Heart right ventricle (tissue), 16 donors: ENCODE measurements around the gene IFT88. TPM values are rescaled to one million over a fixed set of nuclear protein-coding genes. Genes with fewer than 3 reads are reported as not detected.
A peak's percentile ranks its signal among the peaks of the same experiment; 100 is the strongest.

Source experiments
- ATAC-seq, 8 donors: fragments of 200-7000 bp; cut with Tn5 transposase; one replicate each; pipeline ENCODE4 v1.9.1; 2020; ENCODE audit warnings: mild to moderate bottlenecking in 8 of 8, moderate library complexity in 8 of 8, moderate number of reproducible peaks in 1 of 8
- DNase-seq, 2 donors: peaks; one replicate each; pipeline ENCODE4 v3.0.0-alpha.2; 2020
- H3K27ac ChIP-seq, 10 donors: fragments of 200-600 bp; sonication (generic) in 2 of 10; one replicate each; pipeline versions ENCODE4 v1.5.0 to v1.8.0; 2020 to 2022; ENCODE audit warnings: mild to moderate bottlenecking in 3 of 10
- H3K27me3 ChIP-seq, 7 donors: fragments of 200-600 bp; one replicate each; pipeline ENCODE4 v1.8.0; 2021 to 2022; ENCODE audit warnings: mild to moderate bottlenecking in 2 of 7
- H3K36me3 ChIP-seq, 9 donors: fragments of 200-600 bp; sonication (generic) in 1 of 9; one replicate each; pipeline versions ENCODE4 v1.5.0 to v1.8.0; 2020 to 2022; ENCODE audit warnings: mild to moderate bottlenecking in 2 of 9
- H3K4me1 ChIP-seq, 9 donors: fragments of 200-600 bp; sonication (generic) in 1 of 9; one replicate each; pipeline versions ENCODE4 v1.5.0 to v1.8.0; 2020 to 2022; ENCODE audit warnings: mild to moderate bottlenecking in 4 of 9
- H3K4me3 ChIP-seq, 10 donors: fragments of 200-600 bp; sonication (generic) in 2 of 10; one replicate each; pipeline versions ENCODE4 v1.5.0 to v1.8.0; 2020 to 2022; ENCODE audit warnings: mild to moderate bottlenecking in 7 of 10, moderate library complexity in 2 of 10
- H3K9me3 ChIP-seq, 11 donors: fragments of 200-600 bp in 10 of 11; sonication (generic) in 2 of 11; one replicate each; pipeline versions ENCODE4 v1.5.0 to v1.8.0; 2013 to 2022; ENCODE audit warnings: mild to moderate bottlenecking in 2 of 11, control low read depth in 1 of 11, moderate library complexity in 1 of 11
- WGBS, 2 donors: extraction: QIAGEN DNeasy Blood & Tissue Kit; methylation state at CpG; one replicate each; pipeline ENCODE4 v1.1.7; 2013; ENCODE audit warnings: inconsistent platforms in 1 of 2; 5-methylcytosine and 5-hydroxymethylcytosine counted together
- intact Hi-C, 10 donors: fragments of 100-400 bp; cut with DNase I; formaldehyde crosslinking; loops; one replicate each; pipeline versions ENCODE4 v1.11.1 to v1.14.2; 2022
- polyA plus RNA-seq, 2 donors: library from polyadenylated mRNA; stranded (reverse); fragments of 200-250 nt; gene quantifications; one replicate each; pipeline ENCODE4 v1.2.3, GENCODE V29; 2013
- total RNA-seq, 10 donors: library from RNA; stranded (reverse); fragmentation: NEBNext Ultra II Directional in 3 of 10; extraction: Animal tissue kit (Norgen Biotek cat#: 25700) in 3 of 10; gene quantifications; one replicate each; pipeline versions ENCODE4 v1.2.1 to v1.2.4, GENCODE V29; 2021 to 2023
- TF ChIP-seq, protein P1 (sequence below), 9 donors: fragments of 200-600 bp; sonication (generic) in 2 of 9; IDR thresholded peaks; one replicate each; pipeline versions ENCODE4 v1.5.0 to v1.8.0; 2021 to 2022; ENCODE audit warnings: antibody characterized with exemption in 9 of 9, mild to moderate bottlenecking in 5 of 9, moderate library complexity in 1 of 9
- donor health status: Arrhythmogenic right ventricular cardiomyopathy.
- donor health status: ischemic (EF 13 %, LVEDD 7.1; RV severe dilation, severe dysfunction).
- donor health status: healthy with polysubstance abuse.
- donor health status: DM: no; HTN: yes; CAD: no.
- donor health status: DM: no; HTN: no; CAD: no.
- donor health status: ischemic (EF 25% LVEDD 6.9; RV normal size, moderate dysfunction).
- donor health status: ischemic (EF 25% LVEDD 5.7; RV mildly dilated, moderate dysfunction).
- donor health status: healthy.
- donor health status: DM: yes; HTN: yes; CAD: no.
- donor health status: Ischemic cardiomyopathy.
- donor health status: ischemic (EF 35%, LVEDD 5.7; RV mildly dilated, moderate dysfunction).
- donor health status: nonischemic (EF 11% LVEDD 7.7; RV severe dilation, severe dysfunction).
- donor health status: DM: yes; HTN: yes; CAD: no.
- donor health status: PGD.
- donor health status: ischemic (EF 29% LVEDD 5.4; RV normal size, mild dysfunction).
- donor health status: nonischemic (EF 23%, LVEDD 6.1; RV moderate dilation, normal function).

IFT88 gene
- total and polyA plus RNA-seq, 12 donors, result 5.9 to 13.6 (median 7.3) TPM

DNA sequence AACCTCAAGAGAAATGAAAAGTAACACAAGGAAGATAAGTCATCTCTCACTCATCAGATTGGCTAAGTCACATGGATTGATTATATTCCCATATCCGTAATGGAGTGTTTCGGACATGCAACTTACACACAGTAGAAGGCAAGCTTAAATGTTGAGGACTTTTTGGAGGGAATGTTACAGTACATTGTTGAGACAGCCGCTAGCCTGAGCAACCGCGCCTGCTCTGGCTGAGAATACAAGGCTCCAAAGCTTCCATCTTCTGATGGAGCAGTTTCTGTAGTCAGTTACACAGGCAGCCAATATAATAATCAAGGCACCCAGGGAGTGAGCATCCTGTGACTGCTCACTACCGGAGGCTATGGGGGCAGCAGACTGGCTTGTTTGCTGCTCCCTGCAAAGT, 40.3 kb upstream of the IFT88 start:
- H3K9me3 ChIP-seq, result no peaks in the 10 kb centered on the region
- peak overlapping the region in 9 of 10 donors; percentile 79 to 96 (median 89) for H3K27ac ChIP-seq
- WGBS, 2 donors, result 30 to 32% methylated on average over 6 of the region's 6 CpGs
- no peak for DNase-seq
- ATAC-seq, result peak in 3 of 8 donors; percentile 11 to 19 (median 11)
- intact Hi-C loops, result loop anchor here in 3 of 10 donors (2.0 to 5.0 kb wide), 2 partner anchors 40 to 41 kb away; partner anchors contain the start of gene IFT88 (in 3 of the 3)
- peaks cover 0 to 26% (median 12%) of the 10 kb centered on the region in 9 donors for H3K4me1 ChIP-seq
- H3K36me3 ChIP-seq, result no peaks in the 10 kb centered on the region
- peak overlapping the region in 9 of 10 donors; percentile 69 to 99 (median 91) for H3K4me3 ChIP-seq
- peaks cover 0 to 2% (median 0%) of the 10 kb centered on the region in 7 donors for H3K27me3 ChIP-seq
- TF ChIP-seq, protein P1, sequence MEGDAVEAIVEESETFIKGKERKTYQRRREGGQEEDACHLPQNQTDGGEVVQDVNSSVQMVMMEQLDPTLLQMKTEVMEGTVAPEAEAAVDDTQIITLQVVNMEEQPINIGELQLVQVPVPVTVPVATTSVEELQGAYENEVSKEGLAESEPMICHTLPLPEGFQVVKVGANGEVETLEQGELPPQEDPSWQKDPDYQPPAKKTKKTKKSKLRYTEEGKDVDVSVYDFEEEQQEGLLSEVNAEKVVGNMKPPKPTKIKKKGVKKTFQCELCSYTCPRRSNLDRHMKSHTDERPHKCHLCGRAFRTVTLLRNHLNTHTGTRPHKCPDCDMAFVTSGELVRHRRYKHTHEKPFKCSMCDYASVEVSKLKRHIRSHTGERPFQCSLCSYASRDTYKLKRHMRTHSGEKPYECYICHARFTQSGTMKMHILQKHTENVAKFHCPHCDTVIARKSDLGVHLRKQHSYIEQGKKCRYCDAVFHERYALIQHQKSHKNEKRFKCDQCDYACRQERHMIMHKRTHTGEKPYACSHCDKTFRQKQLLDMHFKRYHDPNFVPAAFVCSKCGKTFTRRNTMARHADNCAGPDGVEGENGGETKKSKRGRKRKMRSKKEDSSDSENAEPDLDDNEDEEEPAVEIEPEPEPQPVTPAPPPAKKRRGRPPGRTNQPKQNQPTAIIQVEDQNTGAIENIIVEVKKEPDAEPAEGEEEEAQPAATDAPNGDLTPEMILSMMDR (IDR thresholded peaks at IDR 0.05), result no peak

DNA sequence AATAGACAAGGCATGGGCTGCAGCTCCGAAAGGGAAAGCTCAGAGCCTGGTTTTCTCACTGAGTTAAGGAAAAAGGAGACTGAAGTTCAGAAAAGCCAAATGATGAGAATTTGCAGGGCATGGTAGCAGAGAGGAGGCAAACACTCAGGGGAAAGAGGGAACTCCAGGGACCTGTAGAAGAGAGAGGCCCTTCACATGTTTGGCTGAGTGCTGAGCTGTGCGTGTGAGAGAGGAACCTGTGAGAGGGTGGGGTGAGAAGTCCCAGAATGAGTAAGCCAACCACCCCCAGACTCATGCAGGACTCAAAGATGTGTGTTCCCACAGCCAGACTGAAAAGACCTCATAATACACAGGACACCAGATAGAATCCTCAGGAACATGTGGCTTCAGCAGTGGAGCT, 38.5 kb upstream of the IFT88 start:
- H3K27me3 ChIP-seq, result peaks cover 0 to 2% (median 0%) of the 10 kb centered on the region in 7 donors
- WGBS, 2 donors, result 87 to 95% methylated on average over 2 of the region's 2 CpGs
- H3K4me3 ChIP-seq, result no peak overlapping the region
- intact Hi-C loops, result loop anchor here in 2 of 10 donors (5.0 kb wide), 1 partner anchor 39 kb away; the partner anchor contains the start of gene IFT88 (in 2 of the 2)
- no peaks in the 10 kb centered on the region for H3K9me3 ChIP-seq
- H3K36me3 ChIP-seq, result no peaks in the 10 kb centered on the region
- peaks cover 0 to 26% (median 12%) of the 10 kb centered on the region in 9 donors for H3K4me1 ChIP-seq
- ATAC-seq, result no peak
- no peak overlapping the region for H3K27ac ChIP-seq
- DNase-seq, result no peak
- TF ChIP-seq, protein P1 (IDR thresholded peaks at IDR 0.05), result no peak

DNA sequence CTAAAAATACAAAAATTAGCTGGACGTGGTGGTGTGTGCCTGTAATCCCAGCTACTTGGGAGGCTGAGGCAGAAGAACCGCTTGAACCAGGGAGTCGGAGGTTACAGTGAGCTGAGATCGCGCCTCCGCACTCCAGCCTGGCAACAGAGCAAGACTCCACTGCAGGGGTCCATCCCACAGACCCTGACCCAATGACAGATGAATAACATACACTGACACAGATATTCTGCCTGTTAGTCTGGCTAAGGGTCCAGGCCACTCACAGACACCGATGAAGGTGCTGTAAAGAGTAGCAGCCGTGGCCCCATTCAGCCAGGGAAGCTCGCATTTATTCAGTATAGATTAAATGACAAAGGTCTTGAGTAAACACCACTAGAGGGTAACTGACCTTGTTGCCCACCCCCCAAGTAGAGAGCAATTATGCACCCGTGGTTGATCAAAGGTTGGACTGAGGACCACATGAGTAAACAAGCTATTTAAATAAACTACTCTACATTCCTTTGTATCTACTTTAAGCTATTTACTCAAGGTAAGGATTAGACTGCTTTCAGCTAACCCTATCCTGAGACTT, 32.8 kb upstream of the IFT88 start:
- WGBS, 2 donors, result 84 to 85% methylated on average over 10 of the region's 10 CpGs
- Histone ChIP-seq H3K4me3 (no peak overlapping the region), H3K36me3 (no peaks in the 10 kb centered on the region), H3K9me3 (peaks cover 0 to 22% (median 5%) of the 10 kb centered on the region in 11 donors), H3K27me3 (peaks cover 0 to 2% (median 0%) of the 10 kb centered on the region in 7 donors), H3K4me1 (no peaks in the 10 kb centered on the region), H3K27ac (no peak overlapping the region)
- intact Hi-C loops, result no loop called here
- no peak for ATAC-seq
- no peak for DNase-seq
- TF ChIP-seq, protein P1 (IDR thresholded peaks at IDR 0.05), result no peak

DNA sequence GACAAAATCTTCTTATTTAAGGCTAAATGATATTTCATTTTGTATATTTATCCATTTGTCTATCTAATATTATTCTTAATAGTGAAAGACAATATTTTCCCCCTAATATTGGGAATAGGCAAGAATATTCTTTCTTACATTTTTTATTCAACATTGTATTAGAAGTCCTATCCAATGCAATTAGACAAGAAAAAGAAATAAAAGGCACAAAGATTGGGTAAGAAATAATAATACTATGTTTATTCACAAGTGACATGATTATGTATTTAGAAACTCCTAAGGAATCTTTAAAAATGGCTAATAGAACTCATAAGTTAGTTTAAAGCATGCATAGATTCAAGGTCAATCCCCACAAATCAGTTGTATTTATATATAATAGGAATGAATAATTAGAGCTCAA, 30.0 kb upstream of the IFT88 start:
- ATAC-seq, result no peak
- Histone ChIP-seq H3K4me3 (no peak overlapping the region), H3K4me1 (no peaks in the 10 kb centered on the region), H3K27me3 (no peaks in the 10 kb centered on the region), H3K36me3 (no peaks in the 10 kb centered on the region), H3K9me3 (peaks cover 0 to 22% (median 5%) of the 10 kb centered on the region in 11 donors), H3K27ac (no peak overlapping the region)
- DNase-seq, result no peak
- intact Hi-C loops, result no loop called here
- TF ChIP-seq, protein P1 (IDR thresholded peaks at IDR 0.05), result no peak
